HG03432 (cell line): Measurements from ENCODE around the gene MAST4.

Source experiments
- ATAC-seq: cut with Tn5 transposase; IDR thresholded peaks from one replicate; pipeline ENCODE4 v1.9.1; 2021; ENCODE audit warnings: mild to moderate bottlenecking, moderate library complexity; ENCODE audit not compliant: unreplicated experiment

MAST4 gene

DNA sequence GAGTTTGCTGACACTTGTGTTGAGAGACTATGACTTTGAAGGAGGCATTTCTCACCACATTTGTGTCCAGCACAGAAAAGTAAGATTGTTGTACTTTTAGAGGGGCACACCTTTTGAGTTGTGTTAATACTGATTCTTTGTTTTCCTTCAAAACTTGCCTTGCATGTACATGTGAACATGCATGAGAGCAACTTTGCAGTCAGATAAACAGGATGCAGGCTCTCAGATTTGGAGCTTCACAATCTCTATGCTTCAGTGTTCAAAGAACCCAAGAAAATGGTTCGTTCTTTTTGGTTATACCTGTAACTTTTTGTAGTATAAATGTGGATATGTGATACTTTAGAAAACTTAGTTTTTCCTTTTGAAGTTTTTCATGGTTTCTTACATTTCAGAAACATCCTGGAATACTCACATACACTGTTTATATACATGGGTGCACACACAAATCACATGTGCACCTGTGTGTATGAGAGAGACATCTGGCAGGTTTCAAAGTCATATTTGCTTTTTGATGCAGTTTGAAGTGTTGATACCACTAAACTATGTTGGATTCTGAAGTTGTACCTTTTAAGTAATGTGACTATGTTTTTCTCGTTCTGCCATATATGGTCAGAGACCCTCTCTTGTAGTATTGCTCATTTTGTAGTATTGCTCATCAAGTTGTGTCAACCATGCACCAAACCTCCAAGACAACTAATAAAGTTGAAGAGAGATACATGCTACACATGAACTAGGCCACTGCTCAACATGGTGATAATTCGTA lies 409.7 kb downstream of the MAST4 start:
- no peak for ATAC-seq

DNA sequence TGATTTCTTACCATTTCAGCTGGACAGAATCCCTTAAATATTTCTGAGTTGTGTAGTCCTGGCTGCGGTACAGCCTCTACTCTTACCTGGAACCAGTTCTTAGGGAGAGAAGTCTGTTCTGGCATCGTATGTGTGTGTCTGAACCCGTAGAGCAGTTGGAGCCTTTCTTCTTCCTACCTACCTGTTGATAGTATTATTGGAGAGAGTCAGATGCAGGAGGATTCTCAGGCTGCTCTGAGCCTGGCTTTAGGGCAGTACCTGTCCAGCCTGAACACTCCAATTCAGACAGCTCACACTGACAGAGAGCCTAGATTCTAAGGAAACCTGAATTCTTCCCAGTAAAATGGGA lies 410.3 kb downstream of the MAST4 start:
- ATAC-seq: no peak

GRCh38 chr5:67009028-67009427 lies 412.8 kb downstream of the MAST4 start:
- ATAC-seq: no peak

GRCh38 chr5:67010684-67011409 lies 414.7 kb downstream of the MAST4 start:
- no peak for ATAC-seq

DNA sequence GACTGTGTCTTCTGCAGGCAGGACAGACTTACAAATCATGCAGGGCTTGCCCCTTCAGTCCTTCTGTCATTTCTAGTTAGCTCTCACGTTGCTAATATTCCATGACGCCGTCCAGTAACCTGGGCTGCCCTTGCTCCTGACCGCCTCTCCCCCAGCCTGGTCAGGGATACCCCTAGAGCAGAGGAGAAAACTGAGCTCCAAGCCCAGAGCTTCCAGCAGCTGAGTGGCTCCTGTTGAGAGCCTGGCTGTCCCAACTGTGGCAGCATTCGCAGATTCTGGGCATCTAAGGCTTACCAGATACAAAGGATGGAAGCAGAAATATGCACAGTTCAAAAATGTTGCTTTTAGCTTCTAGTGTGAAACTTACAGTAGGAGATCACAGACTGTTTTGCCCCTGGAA lies 415.2 kb downstream of the MAST4 start:
- ATAC-seq: no peak

GRCh38 chr5:67012171-67012570 lies 416.0 kb downstream of the MAST4 start:
- ATAC-seq: no peak

GRCh38 chr5:67013719-67014118 lies 417.5 kb downstream of the MAST4 start:
- ATAC-seq: no peak

DNA sequence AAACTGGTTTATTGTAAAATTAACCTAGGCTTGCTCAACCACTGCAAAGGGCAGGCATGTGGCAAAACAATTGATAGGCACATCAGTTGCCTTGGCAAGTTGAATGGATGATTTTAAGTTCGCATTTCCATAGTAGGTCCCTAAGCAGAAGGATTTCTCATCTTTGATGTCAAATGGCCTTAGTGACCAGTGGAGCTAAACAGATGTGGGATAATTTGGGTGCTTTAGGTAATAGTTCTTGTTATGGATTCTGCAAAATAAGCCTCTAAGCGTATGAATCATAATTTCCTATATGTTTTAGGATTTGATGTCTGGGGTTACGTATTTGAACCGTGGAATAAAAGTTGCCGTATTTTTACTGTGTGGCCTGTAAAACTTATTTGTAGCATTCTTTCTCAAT lies 418.0 kb downstream of the MAST4 start:
- no peak for ATAC-seq

DNA sequence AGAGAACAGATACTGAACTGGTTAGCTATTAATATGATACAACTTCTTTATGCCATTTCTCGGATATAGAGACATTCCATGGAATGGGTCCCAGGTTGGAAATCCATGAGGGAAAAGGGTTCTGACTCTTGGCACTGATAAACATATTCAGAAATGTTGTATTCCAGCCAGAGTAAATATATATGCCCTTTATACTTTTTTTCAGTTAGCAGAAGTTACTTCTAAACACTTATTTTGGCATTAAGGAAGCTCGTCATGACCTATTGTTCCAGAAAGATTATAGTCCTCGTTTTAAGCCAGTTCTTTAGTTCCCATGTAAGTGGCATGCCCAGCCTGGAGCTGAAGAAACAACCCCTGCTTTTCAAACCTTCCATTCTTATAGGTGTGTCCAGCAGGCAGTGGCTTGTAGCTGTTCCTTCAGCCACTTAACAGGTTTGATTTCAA lies 418.8 kb downstream of the MAST4 start:
- no peak for ATAC-seq

DNA sequence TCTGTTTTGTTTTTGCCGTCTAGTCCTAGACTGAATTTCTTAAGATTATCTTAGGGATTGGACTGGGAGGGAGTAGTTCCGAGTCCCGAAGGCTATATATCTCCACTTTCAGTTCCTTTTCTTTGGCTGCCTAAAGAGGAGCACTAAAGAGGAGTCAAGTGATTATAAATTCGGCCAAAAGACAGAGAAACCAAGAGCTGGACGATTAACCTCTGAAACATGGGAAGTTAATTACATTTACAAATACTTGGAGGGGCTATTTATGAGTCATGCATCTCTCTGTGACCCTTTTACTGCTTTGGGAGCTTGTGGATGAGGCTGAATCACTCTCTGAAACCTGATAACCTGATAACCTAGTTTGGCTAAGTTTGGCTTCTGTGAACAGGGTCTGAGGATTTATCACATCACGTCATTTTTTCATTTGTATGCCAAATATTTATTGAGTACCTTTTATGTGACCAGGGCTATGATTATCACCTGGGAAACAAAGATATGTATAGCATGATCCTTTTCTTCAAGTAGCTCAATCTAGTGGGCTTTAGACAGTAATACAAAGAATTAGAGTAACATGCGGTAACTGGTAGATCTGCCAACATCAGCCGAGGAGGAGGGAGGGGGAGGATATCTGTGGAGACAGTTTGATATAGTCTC lies 419.5 kb downstream of the MAST4 start:
- ATAC-seq: no peak

- ATAC-seq: no peak
These were observed 423.1 kb downstream of the MAST4 start for GRCh38 chr5:67019065-67019845.

DNA sequence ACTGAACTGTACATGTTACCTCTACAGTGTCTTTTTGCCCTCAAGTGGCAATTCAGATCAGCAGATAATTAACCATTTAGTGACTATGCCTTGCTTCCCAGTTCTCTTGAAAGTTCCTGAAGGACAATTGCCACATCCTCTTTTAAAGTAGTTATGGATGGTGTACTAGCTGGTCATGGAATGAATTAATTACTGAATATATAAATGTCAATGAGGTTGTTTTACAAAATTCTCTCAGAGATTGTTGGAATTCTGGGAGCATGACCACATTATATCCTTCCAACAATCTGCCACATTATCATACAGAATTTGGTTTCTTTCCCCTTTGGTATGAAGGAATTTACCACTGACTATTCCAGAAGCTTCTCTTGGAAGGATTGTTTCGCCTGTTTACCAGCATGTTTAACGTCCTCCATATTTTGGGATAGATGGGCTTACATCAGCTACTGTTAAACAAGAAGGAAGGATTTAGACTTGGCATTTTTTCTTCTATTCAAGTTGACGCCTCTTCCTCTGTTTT lies 424.0 kb downstream of the MAST4 start:
- ATAC-seq: no peak

DNA sequence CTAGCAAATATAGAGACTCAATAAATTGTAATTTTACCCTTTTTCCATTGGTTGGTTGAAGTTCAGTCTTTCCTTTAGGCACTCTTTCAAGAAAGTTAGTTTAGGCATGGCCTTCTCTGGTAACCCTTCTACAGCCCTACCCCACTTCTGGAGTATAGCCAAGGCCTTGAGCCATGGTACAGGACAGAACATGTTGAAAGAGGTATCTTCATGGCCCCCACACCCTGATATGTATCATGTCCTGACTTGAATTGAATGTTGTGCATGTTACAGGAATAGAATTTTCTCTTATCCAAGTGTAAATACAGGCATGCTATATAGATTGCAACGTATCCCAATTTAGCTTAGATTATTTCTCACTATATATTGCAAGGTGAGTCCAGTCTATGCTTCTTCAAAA lies 424.8 kb downstream of the MAST4 start:
- ATAC-seq: no peak

DNA sequence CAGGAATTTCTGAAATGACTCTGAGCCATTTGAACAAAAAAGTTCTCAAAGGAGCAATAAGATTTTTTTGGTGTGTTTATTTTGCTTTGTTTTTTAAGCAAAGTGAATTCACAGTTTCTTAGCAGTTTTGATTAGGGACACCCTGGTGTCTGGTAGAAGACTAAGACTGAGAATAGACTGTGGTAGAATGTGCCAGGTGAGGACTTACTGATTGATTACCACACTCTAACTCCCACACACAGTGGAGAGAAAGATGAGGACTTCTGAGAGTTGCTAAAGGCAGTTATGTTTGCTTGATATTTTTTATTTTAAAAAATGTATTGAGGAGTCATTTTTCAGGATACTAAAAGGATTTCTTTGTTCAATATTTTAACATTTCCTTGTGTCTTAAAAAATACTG lies 425.3 kb downstream of the MAST4 start:
- no peak for ATAC-seq

DNA sequence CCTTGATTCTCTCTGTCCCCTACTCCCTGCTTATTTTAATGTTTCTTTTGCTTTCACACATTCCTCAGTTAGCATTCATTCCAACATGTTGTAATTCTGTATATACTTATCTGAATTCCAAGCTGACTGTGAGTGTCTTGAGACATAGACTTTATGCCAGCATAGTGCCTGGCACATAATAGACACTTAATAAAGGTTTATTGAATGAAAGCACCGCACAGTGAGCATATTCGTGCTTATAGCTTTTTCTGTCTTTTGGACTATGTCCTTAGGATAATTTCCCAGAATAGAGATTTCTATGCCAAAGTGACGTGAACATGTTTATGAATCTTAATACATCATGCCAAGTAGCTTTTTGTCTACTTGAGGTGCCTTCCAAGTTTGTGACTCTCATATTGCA lies 425.8 kb downstream of the MAST4 start:
- no peak for ATAC-seq

- ATAC-seq: no peak
These were observed 429.3 kb downstream of the MAST4 start for GRCh38 chr5:67025457-67025856.

- ATAC-seq: no peak
These were observed 430.1 kb downstream of the MAST4 start for GRCh38 chr5:67026278-67026677.

GRCh38 chr5:67027171-67027570 lies 431.0 kb downstream of the MAST4 start:
- no peak for ATAC-seq

DNA sequence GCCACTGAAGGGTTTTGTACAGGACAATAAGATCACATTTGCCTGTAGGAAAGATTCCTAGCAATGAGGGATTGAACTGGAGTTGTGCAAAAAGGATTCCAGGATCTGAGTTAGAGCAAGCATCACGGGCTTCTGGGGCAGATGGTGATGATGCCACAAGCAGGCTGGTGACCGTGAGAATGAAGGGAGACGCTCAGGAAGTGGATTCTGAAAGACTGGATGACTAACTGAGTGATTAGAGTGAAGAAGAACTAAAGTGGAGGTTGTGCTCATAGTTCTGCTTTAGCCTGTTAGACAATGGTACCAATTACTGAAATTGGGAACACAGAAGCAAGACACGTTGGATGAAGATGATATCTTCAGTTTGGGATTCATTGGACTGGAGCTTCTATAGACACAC lies 432.2 kb downstream of the MAST4 start:
- ATAC-seq: no peak

DNA sequence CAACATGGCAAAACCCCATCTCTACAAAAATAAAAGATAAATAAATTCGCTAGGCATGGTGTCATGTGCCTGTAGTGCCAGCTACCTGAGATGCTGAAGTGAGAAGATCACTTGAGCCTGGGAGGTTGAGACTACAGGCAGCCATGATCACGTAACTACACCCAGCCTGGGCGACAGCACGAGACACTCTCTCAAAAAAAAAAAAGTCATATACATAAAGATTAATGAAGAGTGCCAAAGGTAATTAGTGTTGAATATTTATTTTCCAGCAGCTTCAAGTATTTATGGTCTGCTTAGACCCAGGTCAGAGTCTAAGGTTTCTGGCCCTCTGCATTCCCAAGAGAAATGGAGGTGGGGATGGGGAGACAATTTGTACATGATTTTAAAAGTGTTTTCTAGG lies 432.7 kb downstream of the MAST4 start:
- no peak for ATAC-seq

DNA sequence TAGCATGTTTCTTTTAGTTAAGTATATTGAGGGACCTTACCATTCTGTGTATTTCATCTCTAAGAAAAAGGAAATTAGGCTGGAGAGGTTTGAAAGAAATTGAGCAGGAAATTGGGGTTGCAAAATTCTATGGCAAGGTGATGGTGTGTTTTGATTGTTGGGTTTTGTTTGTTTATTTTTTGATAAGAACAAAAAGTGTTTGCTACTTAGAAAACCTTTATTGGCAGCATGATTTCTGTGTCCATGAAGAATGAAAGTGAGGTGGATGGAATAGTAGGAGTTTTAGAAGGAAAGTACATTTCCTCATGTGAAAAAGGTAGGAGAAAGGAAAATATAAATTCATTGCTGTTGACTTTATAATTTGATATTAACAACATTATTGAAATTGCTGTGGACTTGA lies 433.3 kb downstream of the MAST4 start:
- ATAC-seq: no peak
